Tibial nerve (tissue), 4 donors: ENCODE results near the gene ASTN2. TPM values are rescaled to one million over a fixed set of nuclear protein-coding genes. Genes with fewer than 3 reads are reported as not detected.

Source experiments
- DNase-seq, 2 donors: peaks; one replicate each; pipeline ENCODE4 v3.0.0-alpha.2; 2019; ENCODE audit warnings: low spot score in 2 of 2
- H3K27ac ChIP-seq, 4 donors: fragments of 200-600 bp; sonication (generic) in 3 of 4; one replicate each; pipeline ENCODE4 v1.5.1; 2017 to 2019; ENCODE audit warnings: mild to moderate bottlenecking in 1 of 4
- H3K27me3 ChIP-seq, 2 donors: fragments of 200-600 bp; sonication (generic) in 1 of 2; one replicate each; pipeline versions ENCODE4 v1.5.1 to v1.6.0; 2017 to 2019
- H3K36me3 ChIP-seq, 3 donors: fragments of 200-600 bp; sonication (generic); one replicate each; pipeline ENCODE4 v1.5.1; 2018 to 2019
- H3K4me1 ChIP-seq, 4 donors: fragments of 200-600 bp; sonication (generic) in 3 of 4; one replicate each; pipeline ENCODE4 v1.5.1; 2017 to 2019
- H3K4me3 ChIP-seq, 4 donors: fragments of 200-600 bp; sonication (generic) in 3 of 4; one replicate each; pipeline ENCODE4 v1.5.1; 2017 to 2019; ENCODE audit warnings: mild to moderate bottlenecking in 1 of 4, moderate library complexity in 1 of 4
- H3K9me3 ChIP-seq, 4 donors: fragments of 200-600 bp; sonication (generic) in 3 of 4; one replicate each; pipeline ENCODE4 v1.5.1; 2017 to 2019
- EP300 ChIP-seq, 2 donors: sonication (generic); formaldehyde crosslinking; IDR thresholded peaks; one replicate each; pipeline ENCODE4 v1.6.1; 2017; ENCODE audit warnings: antibody characterized with exemption in 2 of 2, mild to moderate bottlenecking in 1 of 2
- POLR2A ChIP-seq, 2 donors: fragments of 450-650 bp; IDR thresholded peaks; one replicate each; pipeline ENCODE4 v1.6.1; 2017; ENCODE audit warnings: antibody characterized with exemption in 2 of 2, mild to moderate bottlenecking in 2 of 2, moderate library complexity in 2 of 2
- WGBS, 2 donors: methylation state at CpG; one replicate each; pipeline ENCODE4 v1.1.5; 2018; 5-methylcytosine and 5-hydroxymethylcytosine counted together
- total RNA-seq, 4 donors: library from RNA; depleted of rRNA; stranded (reverse); fragments of >200 nt; gene quantifications; one replicate each; pipeline ENCODE4 v1.1.0, GENCODE V29; 2016
- TF ChIP-seq, protein P1 (sequence below), 5 experiments: fragments of 200-600 bp in 3 of 5; fragments of 450-650 bp in 2 of 5; sonication (generic) in 3 of 5; IDR thresholded peaks; one replicate each; pipeline ENCODE4 v1.5.1; 2016 to 2019; ENCODE audit warnings: antibody characterized with exemption in 5 of 5, mild to moderate bottlenecking in 3 of 5, moderate library complexity in 2 of 5

The ASTN2 gene
- total RNA-seq, 4 donors from 2014 or later, result 9.0 to 14.9 (median 12.3) TPM

DNA sequence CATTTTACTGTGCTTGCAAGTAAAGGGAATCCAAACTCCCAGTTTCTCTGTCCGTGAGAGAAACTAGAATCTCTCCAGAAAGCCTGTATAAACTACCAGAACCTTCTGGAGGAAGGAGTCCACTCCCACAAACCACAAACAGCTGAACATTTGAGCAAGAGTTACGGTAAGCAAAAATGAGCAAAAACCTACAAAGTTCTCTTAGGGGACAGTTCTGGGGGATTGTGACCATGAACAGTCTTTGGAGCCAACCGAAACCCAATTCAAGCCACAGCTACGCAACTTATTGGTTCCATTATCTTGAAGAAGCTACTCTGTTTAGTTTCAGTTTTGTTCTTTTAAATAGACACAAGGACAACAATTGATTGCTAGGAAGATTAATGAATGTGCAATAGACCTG is 330.6 kb downstream of the ASTN2 start:
- no peaks in the 10 kb centered on the region for H3K36me3 ChIP-seq
- H3K9me3 ChIP-seq, result no peaks in the 10 kb centered on the region
- no peaks in the 10 kb centered on the region for H3K27me3 ChIP-seq
- 79 to 85% methylated on average over 4 of the region's 4 CpGs for WGBS, 2 donors
- TF ChIP-seq POLR2A (IDR thresholded peaks at IDR 0.05) (no peak), EP300 (IDR thresholded peaks at IDR 0.05) (no peak)
- TF ChIP-seq, protein P1, sequence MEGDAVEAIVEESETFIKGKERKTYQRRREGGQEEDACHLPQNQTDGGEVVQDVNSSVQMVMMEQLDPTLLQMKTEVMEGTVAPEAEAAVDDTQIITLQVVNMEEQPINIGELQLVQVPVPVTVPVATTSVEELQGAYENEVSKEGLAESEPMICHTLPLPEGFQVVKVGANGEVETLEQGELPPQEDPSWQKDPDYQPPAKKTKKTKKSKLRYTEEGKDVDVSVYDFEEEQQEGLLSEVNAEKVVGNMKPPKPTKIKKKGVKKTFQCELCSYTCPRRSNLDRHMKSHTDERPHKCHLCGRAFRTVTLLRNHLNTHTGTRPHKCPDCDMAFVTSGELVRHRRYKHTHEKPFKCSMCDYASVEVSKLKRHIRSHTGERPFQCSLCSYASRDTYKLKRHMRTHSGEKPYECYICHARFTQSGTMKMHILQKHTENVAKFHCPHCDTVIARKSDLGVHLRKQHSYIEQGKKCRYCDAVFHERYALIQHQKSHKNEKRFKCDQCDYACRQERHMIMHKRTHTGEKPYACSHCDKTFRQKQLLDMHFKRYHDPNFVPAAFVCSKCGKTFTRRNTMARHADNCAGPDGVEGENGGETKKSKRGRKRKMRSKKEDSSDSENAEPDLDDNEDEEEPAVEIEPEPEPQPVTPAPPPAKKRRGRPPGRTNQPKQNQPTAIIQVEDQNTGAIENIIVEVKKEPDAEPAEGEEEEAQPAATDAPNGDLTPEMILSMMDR (IDR thresholded peaks at IDR 0.05), result no peak
- no peak for DNase-seq
- H3K27ac ChIP-seq, result no peak overlapping the region
- no peak overlapping the region for H3K4me3 ChIP-seq
- no peaks in the 10 kb centered on the region for H3K4me1 ChIP-seq

DNA sequence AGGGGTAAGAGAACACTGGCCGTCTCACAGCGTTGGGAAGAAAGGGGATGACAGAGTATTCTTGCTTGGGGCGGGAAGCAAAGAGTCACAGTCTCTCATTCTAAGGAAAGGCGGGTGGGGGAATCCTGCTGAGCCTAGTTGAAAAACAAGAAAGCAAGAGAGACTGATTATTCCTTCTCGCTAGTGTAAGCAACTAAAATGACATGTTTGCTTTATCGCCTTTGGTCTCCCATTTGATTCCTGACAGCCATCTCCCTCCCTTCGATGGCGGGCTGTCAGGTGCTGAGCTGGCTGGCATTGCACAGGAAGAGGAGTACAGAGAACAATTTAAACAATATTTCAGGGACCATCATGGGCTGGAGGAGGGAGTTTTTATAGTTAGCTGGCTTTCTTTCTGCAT is 331.3 kb downstream of the ASTN2 start:
- H3K4me1 ChIP-seq, result no peaks in the 10 kb centered on the region

DNA sequence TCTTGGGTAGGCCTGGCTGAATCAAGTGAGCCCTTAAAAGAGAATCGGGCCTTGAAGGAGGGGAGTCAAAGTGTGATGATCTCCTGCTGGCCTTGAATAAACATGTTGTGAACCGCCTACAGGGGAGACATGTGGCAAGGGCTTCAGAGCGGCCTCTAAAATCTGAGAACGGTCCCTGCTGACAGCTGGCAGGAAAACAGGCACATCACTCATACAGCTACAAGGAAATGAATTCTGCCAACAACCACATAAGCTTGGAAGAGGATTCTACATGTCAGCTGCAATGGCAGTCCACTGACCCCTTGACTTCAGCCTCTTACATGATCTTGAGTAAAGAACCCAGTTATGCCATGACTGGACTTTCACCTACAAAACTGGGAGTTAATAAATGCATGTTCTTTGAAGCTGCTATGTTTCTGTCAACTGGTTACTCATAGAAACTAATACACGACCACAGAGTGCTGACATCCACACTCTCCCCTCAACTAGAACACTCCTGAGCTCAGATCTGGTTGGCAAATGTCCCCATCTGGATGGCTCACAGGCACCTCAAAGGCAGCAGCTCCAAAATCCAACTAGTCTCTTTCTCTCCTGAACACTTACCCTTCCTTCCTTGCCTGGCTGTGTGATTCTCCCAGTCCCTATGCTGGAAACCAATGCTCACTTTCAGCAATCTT is 333.1 kb downstream of the ASTN2 start:
- no peaks in the 10 kb centered on the region for H3K4me1 ChIP-seq

More for the DNA sequence above, 331.3 kb downstream of the ASTN2 start:
- no peaks in the 10 kb centered on the region for H3K36me3 ChIP-seq
- H3K27me3 ChIP-seq, result no peaks in the 10 kb centered on the region
- H3K27ac ChIP-seq, result no peak overlapping the region
- no peak for DNase-seq
- no peak overlapping the region for H3K4me3 ChIP-seq
- TF ChIP-seq, protein P1 (IDR thresholded peaks at IDR 0.05), result no peak
- TF ChIP-seq POLR2A (IDR thresholded peaks at IDR 0.05) (no peak), EP300 (IDR thresholded peaks at IDR 0.05) (no peak)
- H3K9me3 ChIP-seq, result no peaks in the 10 kb centered on the region
- 62 to 65% methylated on average over 8 of the region's 8 CpGs for WGBS, 2 donors

DNA sequence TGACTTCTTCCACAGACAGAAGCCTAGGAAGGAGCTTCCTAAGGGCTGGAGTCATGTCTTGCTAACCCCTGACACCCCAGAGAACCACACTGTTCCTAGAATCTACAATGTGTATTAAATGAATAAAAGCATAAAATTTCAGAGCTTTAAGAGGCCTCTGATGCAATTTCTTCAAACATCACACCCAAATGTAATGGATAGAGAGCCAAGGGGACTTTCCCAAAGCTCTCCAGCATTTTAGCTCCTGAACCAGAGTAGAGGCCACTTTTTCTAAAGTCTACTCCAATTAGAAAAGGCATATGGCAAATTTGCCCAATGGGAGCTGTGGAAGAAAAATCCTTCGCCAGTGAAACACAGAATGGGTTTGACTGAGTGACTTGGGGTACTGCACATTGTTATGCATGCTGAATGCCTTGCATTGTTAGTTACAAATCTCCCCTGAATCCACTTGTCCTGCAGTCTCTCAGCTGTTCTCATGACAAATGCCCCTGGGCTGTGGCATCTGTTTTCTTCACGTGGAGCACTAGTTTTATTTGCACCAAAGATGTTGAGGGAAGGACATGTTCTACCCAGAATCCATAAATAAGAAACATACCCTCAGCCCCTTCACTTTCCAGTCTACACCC is 334.0 kb downstream of the ASTN2 start:
- no peak overlapping the region for H3K27ac ChIP-seq
- WGBS, 2 donors, result 52 to 66% methylated on average over 2 of the region's 2 CpGs
- DNase-seq, result no peak

More for the DNA sequence above, 333.1 kb downstream of the ASTN2 start:
- Histone ChIP-seq H3K4me3 (no peak overlapping the region), H3K36me3 (no peaks in the 10 kb centered on the region), H3K27me3 (no peaks in the 10 kb centered on the region), H3K9me3 (no peaks in the 10 kb centered on the region), H3K27ac (no peak overlapping the region)
- DNase-seq, result no peak
- WGBS, 2 donors, result 27% methylated on average over 5 of the region's 5 CpGs
- no peak for TF ChIP-seq EP300 (IDR thresholded peaks at IDR 0.05)
- TF ChIP-seq, protein P1 (IDR thresholded peaks at IDR 0.05), result no peak
- no peak for TF ChIP-seq POLR2A (IDR thresholded peaks at IDR 0.05)

More for the DNA sequence above, 334.0 kb downstream of the ASTN2 start:
- Histone ChIP-seq H3K4me1 (no peaks in the 10 kb centered on the region), H3K27me3 (no peaks in the 10 kb centered on the region), H3K9me3 (no peaks in the 10 kb centered on the region), H3K4me3 (no peak overlapping the region), H3K36me3 (no peaks in the 10 kb centered on the region)
- TF ChIP-seq, protein P1 (IDR thresholded peaks at IDR 0.05), result no peak
- TF ChIP-seq POLR2A (IDR thresholded peaks at IDR 0.05), result no peak
